HG03103 (cell line): Measurements from ENCODE around the gene PRDM10.
"Not testable (repeated sequence)": the region's sequence is repeated elsewhere in the genome, so short reads cannot be mapped to it uniquely, and the experiment has no call there.

Experiments
- ATAC-seq: cut with Tn5 transposase; IDR thresholded peaks from one replicate; pipeline ENCODE4 v1.9.1; 2021; ENCODE audit warnings: low read depth; ENCODE audit not compliant: unreplicated experiment

Gene PRDM10

GRCh38 chr11:129918361-129918760, 84.3 kb downstream of the PRDM10 start:
- ATAC-seq, result no peak

- no peak for ATAC-seq
Observed at GRCh38 chr11:129917231-129917630, 85.4 kb downstream of the PRDM10 start.

- ATAC-seq, result no peak
Observed at GRCh38 chr11:129911298-129911697, 91.3 kb downstream of the PRDM10 start.

GRCh38 chr11:129910360-129910759, 92.3 kb downstream of the PRDM10 start:
- no peak for ATAC-seq

GRCh38 chr11:129905402-129905801, 97.2 kb downstream of the PRDM10 start:
- ATAC-seq, result no peak

- ATAC-seq, result no peak
Observed at GRCh38 chr11:129896062-129896461, 106.6 kb downstream of the PRDM10 start.

GRCh38 chr11:129895126-129896041, 107.3 kb downstream of the PRDM10 start, which contains the start of gene NFRKB:
NFRKB (minus strand) TSS chr11:129895578; CDS start chr11:129892849, 2,729 bp downstream.
- ATAC-seq, result peak; percentile 95

- peak; percentile 31 for ATAC-seq
Observed at GRCh38 chr11:129894278-129895125, 108.1 kb downstream of the PRDM10 start.

GRCh38 chr11:129888451-129888850, 114.2 kb downstream of the PRDM10 start:
- ATAC-seq, result no peak

GRCh38 chr11:129885381-129885780, 117.3 kb downstream of the PRDM10 start:
- ATAC-seq, result no peak

- no peak for ATAC-seq
Observed at GRCh38 chr11:129884581-129884980, 118.1 kb downstream of the PRDM10 start.

GRCh38 chr11:129881570-129882170, 121.0 kb downstream of the PRDM10 start:
- peak; percentile 95 for ATAC-seq

- ATAC-seq, result no peak
Observed at GRCh38 chr11:129880311-129880710, 122.3 kb downstream of the PRDM10 start.

- no peak for ATAC-seq
Observed at GRCh38 chr11:129871914-129872313, 130.7 kb downstream of the PRDM10 start.

GRCh38 chr11:129868626-129869025, 134.0 kb downstream of the PRDM10 start:
- ATAC-seq, result not testable (repeated sequence)

- ATAC-seq, result no peak
Observed at GRCh38 chr11:129866311-129866710, 136.3 kb downstream of the PRDM10 start.

- ATAC-seq, result no peak
Observed at GRCh38 chr11:129865701-129866100, 136.9 kb downstream of the PRDM10 start.

- ATAC-seq, result no peak
Observed at GRCh38 chr11:129864811-129865210, 137.8 kb downstream of the PRDM10 start.

- no peak for ATAC-seq
Observed at GRCh38 chr11:129861702-129862522, 140.7 kb downstream of the PRDM10 start.

- no peak for ATAC-seq
Observed at GRCh38 chr11:129856036-129856435, 146.6 kb downstream of the PRDM10 start.
